Measurements from ENCODE around the gene TAS2R4. TPM values are rescaled to one million over a fixed set of nuclear protein-coding genes. Genes with fewer than 3 reads are reported as not detected.
"Not testable (repeated sequence)": the region's sequence is repeated elsewhere in the genome, so short reads cannot be mapped to it uniquely, and the experiment has no call there.

Gene TAS2R4
- total RNA-seq, 2 donors from 2014 or later, result 0.87 to 2.2 TPM

DNA sequence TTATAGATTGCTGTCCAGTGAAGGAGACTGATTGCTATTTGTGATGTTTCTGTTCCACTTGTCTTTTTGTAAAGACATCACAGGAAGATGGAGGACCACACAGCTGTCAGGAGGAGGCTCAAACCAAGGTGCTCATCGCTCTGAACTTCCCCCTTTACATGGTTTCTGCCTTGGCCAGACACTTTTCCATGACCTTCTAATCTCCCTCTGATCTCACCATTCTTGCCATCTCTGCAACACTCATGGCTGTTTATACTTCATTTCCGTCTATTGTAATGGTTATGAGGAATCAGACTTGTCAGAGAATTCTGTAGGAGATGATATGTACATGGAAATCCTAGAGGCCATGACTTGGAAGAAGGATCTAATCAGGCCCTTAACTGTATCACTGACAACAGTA, 11.8 kb downstream of the TAS2R4 start:
- no peak overlapping the region for H3K4me3 ChIP-seq
- no peak overlapping the region for H3K27ac ChIP-seq
- no peaks in the 10 kb centered on the region for H3K4me1 ChIP-seq (replicated peaks)
- H3K36me3 ChIP-seq, result no peaks in the 10 kb centered on the region
- intact Hi-C loops (cut with DNase I), result no loop called here
- DNase-seq (ENCODE audit: low spot score), result no peak
- H3K9me3 ChIP-seq, result no peaks in the 10 kb centered on the region
- WGBS, result 87% methylated on average over 2 of the region's 2 CpGs
- no peak for TF ChIP-seq POLR2AphosphoS5 (IDR thresholded peaks at IDR 0.05)
- no peak for TF ChIP-seq POLR2A (IDR thresholded peaks at IDR 0.05)
- TF ChIP-seq, protein P1, sequence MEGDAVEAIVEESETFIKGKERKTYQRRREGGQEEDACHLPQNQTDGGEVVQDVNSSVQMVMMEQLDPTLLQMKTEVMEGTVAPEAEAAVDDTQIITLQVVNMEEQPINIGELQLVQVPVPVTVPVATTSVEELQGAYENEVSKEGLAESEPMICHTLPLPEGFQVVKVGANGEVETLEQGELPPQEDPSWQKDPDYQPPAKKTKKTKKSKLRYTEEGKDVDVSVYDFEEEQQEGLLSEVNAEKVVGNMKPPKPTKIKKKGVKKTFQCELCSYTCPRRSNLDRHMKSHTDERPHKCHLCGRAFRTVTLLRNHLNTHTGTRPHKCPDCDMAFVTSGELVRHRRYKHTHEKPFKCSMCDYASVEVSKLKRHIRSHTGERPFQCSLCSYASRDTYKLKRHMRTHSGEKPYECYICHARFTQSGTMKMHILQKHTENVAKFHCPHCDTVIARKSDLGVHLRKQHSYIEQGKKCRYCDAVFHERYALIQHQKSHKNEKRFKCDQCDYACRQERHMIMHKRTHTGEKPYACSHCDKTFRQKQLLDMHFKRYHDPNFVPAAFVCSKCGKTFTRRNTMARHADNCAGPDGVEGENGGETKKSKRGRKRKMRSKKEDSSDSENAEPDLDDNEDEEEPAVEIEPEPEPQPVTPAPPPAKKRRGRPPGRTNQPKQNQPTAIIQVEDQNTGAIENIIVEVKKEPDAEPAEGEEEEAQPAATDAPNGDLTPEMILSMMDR (IDR thresholded peaks at IDR 0.05), result no peak
- no peaks in the 10 kb centered on the region for H3K27me3 ChIP-seq (replicated peaks; ENCODE audit: insufficient read depth)

GRCh38 chr7:141789917-141790316, 13.4 kb downstream of the TAS2R4 start, which contains the start of gene TAS2R5:
TSS of gene TAS2R5 (plus strand) at chr7:141790217. CDS start at chr7:141790362, 145 bp downstream.
- no peak within 1 kb of the TSS for H3K27ac ChIP-seq
- H3K4me3 ChIP-seq, result no peak within 1 kb of the TSS
- intact Hi-C loops (cut with DNase I), result no loop called here
- no peaks in the 10 kb centered on the region for H3K36me3 ChIP-seq
- no peaks in the 10 kb centered on the region for H3K27me3 ChIP-seq (replicated peaks; ENCODE audit: insufficient read depth)
- DNase-seq (ENCODE audit: low spot score), result no peak
- H3K9me3 ChIP-seq, result no peaks in the 10 kb centered on the region
- TF ChIP-seq, protein P1 (IDR thresholded peaks at IDR 0.05), result no peak
- TF ChIP-seq POLR2AphosphoS5 (IDR thresholded peaks at IDR 0.05) (no peak), POLR2A (IDR thresholded peaks at IDR 0.05) (no peak)
- WGBS, result 86% methylated on average over 5 of the region's 5 CpGs
- no peaks in the 10 kb centered on the region for H3K4me1 ChIP-seq (replicated peaks)

GRCh38 chr7:141792526-141792925, 16.1 kb downstream of the TAS2R4 start:
- Histone ChIP-seq H3K27me3 (replicated peaks; ENCODE audit: insufficient read depth) (no peaks in the 10 kb centered on the region), H3K9me3 (no peaks in the 10 kb centered on the region), H3K4me1 (replicated peaks) (no peaks in the 10 kb centered on the region), H3K27ac (no peak overlapping the region), H3K36me3 (no peaks in the 10 kb centered on the region), H3K4me3 (no peak overlapping the region)
- 79% methylated on average over 2 of the region's 2 CpGs for WGBS
- DNase-seq (ENCODE audit: low spot score), result no peak
- intact Hi-C loops (cut with DNase I), result no loop called here
- TF ChIP-seq POLR2A (IDR thresholded peaks at IDR 0.05), result no peak
- no peak for TF ChIP-seq POLR2AphosphoS5 (IDR thresholded peaks at IDR 0.05)
- TF ChIP-seq, protein P1 (IDR thresholded peaks at IDR 0.05), result no peak

- WGBS, result 92% methylated on average over 1 of the region's 1 CpG
- Histone ChIP-seq H3K36me3 (no peaks in the 10 kb centered on the region), H3K4me3 (no peak overlapping the region), H3K4me1 (replicated peaks) (no peaks in the 10 kb centered on the region), H3K9me3 (no peaks in the 10 kb centered on the region), H3K27me3 (replicated peaks; ENCODE audit: insufficient read depth) (no peaks in the 10 kb centered on the region), H3K27ac (no peak overlapping the region)
- DNase-seq (ENCODE audit: low spot score), result no peak
- TF ChIP-seq POLR2A (IDR thresholded peaks at IDR 0.05) (no peak), POLR2AphosphoS5 (IDR thresholded peaks at IDR 0.05) (no peak)
- TF ChIP-seq, protein P1 (IDR thresholded peaks at IDR 0.05), result no peak
- intact Hi-C loops (cut with DNase I), result no loop called here
These were observed 43.6 kb downstream of the TAS2R4 start for GRCh38 chr7:141820067-141820466.

DNA sequence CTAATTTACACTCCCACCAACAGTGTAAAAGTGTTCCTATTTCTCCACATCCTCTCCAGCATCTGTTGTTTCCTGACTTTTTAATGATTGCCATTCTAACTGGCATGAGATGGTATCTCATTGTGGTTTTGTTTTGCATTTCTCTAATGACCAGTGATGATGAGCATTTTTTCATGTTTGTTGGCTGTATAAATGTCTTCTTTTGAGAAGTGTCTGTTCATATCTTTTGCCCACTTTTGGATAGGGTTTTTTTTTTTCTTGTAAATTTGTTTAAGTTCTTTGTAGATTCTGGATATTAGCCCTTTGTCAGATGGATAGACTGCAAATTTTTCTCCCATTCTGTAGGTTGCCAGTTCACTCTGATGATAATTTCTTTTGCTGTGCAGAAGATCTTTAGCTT, 46.0 kb downstream of the TAS2R4 start:
- H3K27ac ChIP-seq; intact Hi-C loops (cut with DNase I); H3K36me3 ChIP-seq; DNase-seq (ENCODE audit: low spot score); H3K9me3 ChIP-seq; H3K27me3 ChIP-seq (replicated peaks; ENCODE audit: insufficient read depth); H3K4me3 ChIP-seq; H3K4me1 ChIP-seq (replicated peaks): not testable (repeated sequence)

Small RNA genes within 50 kb of the gene (small RNA-seq; reads per million reads assigned to genes)
- 0 reads per million in 2 donors for gene RNU1-82P

Other genes starting within 250 kb of the TAS2R4 start
- gene AGK, start 225.3 kb upstream of the TAS2R4 start, total RNA-seq, result 10 to 100 TPM; 19.4 to 26.7 TPM
- gene DENND11, start 74.5 kb upstream of the TAS2R4 start, total RNA-seq, result 10 to 100 TPM; 18.1 to 18.9 TPM
- not detected for gene WEE2, start 68.3 kb upstream of the TAS2R4 start, total RNA-seq
- gene SSBP1, start 38.3 kb upstream of the TAS2R4 start, total RNA-seq, result 100 to 1,000 TPM; 109 to 115 TPM
- gene TAS2R3, start 12.6 kb upstream of the TAS2R4 start, total RNA-seq, result 1 to 10 TPM; 1.1 to 5.2 TPM
- gene TAS2R5, start 13.5 kb downstream of the TAS2R4 start, total RNA-seq, result 1 to 10 TPM; 2.5 to 4.0 TPM
- under 1 TPM in 1 of 2 donors, not detected in 1; 0.51 TPM for gene PRSS37, start 64.8 kb downstream of the TAS2R4 start, total RNA-seq
- gene OR9A4, start 139.7 kb downstream of the TAS2R4 start, total RNA-seq, result not detected
- 1 to 10 TPM in 1 of 2 donors, under 1 TPM in 1; 0.74 to 1.1 TPM for gene CLEC5A, start 170.3 kb downstream of the TAS2R4 start, total RNA-seq
- gene TAS2R38, start 197.1 kb downstream of the TAS2R4 start, total RNA-seq, result not detected
- 1 to 10 TPM in 1 of 2 donors, under 1 TPM in 1; 0.18 to 3.3 TPM for gene MGAM, start 219.2 kb downstream of the TAS2R4 start, total RNA-seq

Data from prostate gland (tissue), 2 donors.